Fibroblast of skin of right quadriceps (primary cell): ENCODE results near the gene XRCC5.

ENCODE experiments used
- DNase-seq: peaks from one replicate; pipeline ENCODE4 v3.0.0-alpha.2; 2013

Gene XRCC5

GRCh38 chr2:216236486-216236885 lies 127.3 kb downstream of the XRCC5 start:
- no peak for DNase-seq

- no peak for DNase-seq
Observed at GRCh38 chr2:216242365-216242764, 133.2 kb downstream of the XRCC5 start.

GRCh38 chr2:216243026-216243425 lies 133.9 kb downstream of the XRCC5 start:
- DNase-seq = no peak

- no peak for DNase-seq
Observed at GRCh38 chr2:216245391-216245975, 136.3 kb downstream of the XRCC5 start.

GRCh38 chr2:216246766-216247165 lies 137.6 kb downstream of the XRCC5 start:
- no peak for DNase-seq
